Stimulated activated CD8-positive, alpha-beta memory T cell treated with anti-CD3 and anti-CD28 coated beads, Interleukin-12 subunit alpha, Interleukin-12 subunit beta, amount 100 ng/mL, for 4 hours (primary cell): ENCODE measurements around the gene FOXJ1.

ENCODE experiments used
- DNase-seq: peaks from one replicate; pipeline ENCODE4 v3.0.0-alpha.2; 2020; ENCODE audit warnings: low read depth

The FOXJ1 gene

GRCh38 chr17:76140661-76141211, 309 bp downstream of the FOXJ1 start:
- no peak for DNase-seq

- peak; percentile 36 for DNase-seq
These were observed 1.0 kb downstream of the FOXJ1 start for GRCh38 chr17:76139801-76140660.

- no peak for DNase-seq
These were observed 1.9 kb downstream of the FOXJ1 start for GRCh38 chr17:76138896-76139752.

GRCh38 chr17:76138234-76138895, 2.7 kb downstream of the FOXJ1 start:
- no peak for DNase-seq

GRCh38 chr17:76137351-76138233, 3.5 kb downstream of the FOXJ1 start:
- no peak for DNase-seq

GRCh38 chr17:76137001-76137350, 4.1 kb downstream of the FOXJ1 start:
- DNase-seq = no peak

GRCh38 chr17:76136276-76137000, 4.6 kb downstream of the FOXJ1 start:
- DNase-seq = no peak

GRCh38 chr17:76135810-76136188, 5.2 kb downstream of the FOXJ1 start:
- DNase-seq = no peak

GRCh38 chr17:76134911-76135809, 5.9 kb downstream of the FOXJ1 start:
- DNase-seq = no peak

GRCh38 chr17:76132574-76133338, 8.3 kb downstream of the FOXJ1 start:
- DNase-seq = no peak

GRCh38 chr17:76131692-76132573, 9.1 kb downstream of the FOXJ1 start:
- DNase-seq = no peak

GRCh38 chr17:76131051-76131691, 9.9 kb downstream of the FOXJ1 start:
- DNase-seq = no peak

GRCh38 chr17:76130473-76130872, 10.6 kb downstream of the FOXJ1 start:
- no peak for DNase-seq

- no peak for DNase-seq
These were observed 15.1 kb downstream of the FOXJ1 start for GRCh38 chr17:76125922-76126321.

- no peak for DNase-seq
These were observed 15.7 kb downstream of the FOXJ1 start for GRCh38 chr17:76125391-76125675.

- no peak for DNase-seq
These were observed 16.3 kb downstream of the FOXJ1 start for GRCh38 chr17:76124582-76125390.
